DOHH2 (cell line): ENCODE results near the gene DISC1.

Source experiments
- EZH2phosphoT487 ChIP-seq: fragments of 200-600 bp; sonication (generic); IDR thresholded peaks from 2 replicates; pipeline ENCODE4 v1.6.1; 2017; ENCODE audit warnings: borderline replicate concordance, mild to moderate bottlenecking, antibody characterized with exemption, low read length, moderate library complexity, mixed read lengths
- TF ChIP-seq, protein P1 (sequence below): fragments of 200-600 bp; sonication (generic); IDR thresholded peaks from one replicate; pipeline ENCODE4 v1.5.1; 2014; ENCODE audit warnings: antibody characterized with exemption, mild to moderate bottlenecking, low read depth, low read length; ENCODE audit not compliant: poor library complexity, severe bottlenecking

DNA sequence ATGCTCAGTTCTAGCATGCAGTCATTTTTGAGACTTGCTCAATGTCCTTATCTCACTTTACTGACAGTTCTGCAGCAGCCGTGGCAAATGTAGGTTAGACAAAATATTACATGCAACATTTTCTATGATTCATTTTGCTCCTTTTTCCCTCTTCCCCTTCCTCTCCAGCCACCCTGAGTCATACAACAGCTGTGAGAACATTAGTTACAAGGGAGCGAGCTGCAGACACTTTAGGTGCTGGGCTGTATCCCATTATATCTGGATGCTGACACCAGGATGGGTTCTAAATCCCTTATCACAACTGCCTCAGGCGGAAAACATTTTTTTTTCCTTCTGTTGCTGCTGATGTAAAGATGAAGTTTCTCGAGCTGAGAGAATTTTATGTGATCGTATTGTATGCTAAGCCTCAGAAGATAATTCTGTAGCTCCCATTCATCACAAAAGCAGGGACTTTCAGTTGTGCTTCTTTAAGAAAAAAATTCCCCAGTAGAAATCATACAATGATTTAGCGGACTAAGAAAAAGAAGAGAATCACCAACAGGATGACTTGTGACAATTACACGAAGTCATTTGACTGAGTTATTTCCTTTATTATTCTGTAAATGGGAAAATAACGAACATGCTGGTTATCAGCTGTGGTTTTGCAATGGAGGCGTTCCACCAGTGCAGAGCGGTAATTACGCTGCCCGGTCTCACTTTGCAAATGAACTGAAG, 345.0 kb downstream of the DISC1 start:
- TF ChIP-seq, protein P1, sequence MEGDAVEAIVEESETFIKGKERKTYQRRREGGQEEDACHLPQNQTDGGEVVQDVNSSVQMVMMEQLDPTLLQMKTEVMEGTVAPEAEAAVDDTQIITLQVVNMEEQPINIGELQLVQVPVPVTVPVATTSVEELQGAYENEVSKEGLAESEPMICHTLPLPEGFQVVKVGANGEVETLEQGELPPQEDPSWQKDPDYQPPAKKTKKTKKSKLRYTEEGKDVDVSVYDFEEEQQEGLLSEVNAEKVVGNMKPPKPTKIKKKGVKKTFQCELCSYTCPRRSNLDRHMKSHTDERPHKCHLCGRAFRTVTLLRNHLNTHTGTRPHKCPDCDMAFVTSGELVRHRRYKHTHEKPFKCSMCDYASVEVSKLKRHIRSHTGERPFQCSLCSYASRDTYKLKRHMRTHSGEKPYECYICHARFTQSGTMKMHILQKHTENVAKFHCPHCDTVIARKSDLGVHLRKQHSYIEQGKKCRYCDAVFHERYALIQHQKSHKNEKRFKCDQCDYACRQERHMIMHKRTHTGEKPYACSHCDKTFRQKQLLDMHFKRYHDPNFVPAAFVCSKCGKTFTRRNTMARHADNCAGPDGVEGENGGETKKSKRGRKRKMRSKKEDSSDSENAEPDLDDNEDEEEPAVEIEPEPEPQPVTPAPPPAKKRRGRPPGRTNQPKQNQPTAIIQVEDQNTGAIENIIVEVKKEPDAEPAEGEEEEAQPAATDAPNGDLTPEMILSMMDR = no peak
- TF ChIP-seq EZH2phosphoT487 = no peak
